HEK293 (cell line): ENCODE data around the gene SRPRB.

Experiments used
- CTCF ChIA-PET: fragments of 350-600 bp; formaldehyde crosslinking; extraction: SDS; loops from one replicate; lab custom pipeline; 2021; ENCODE audit warnings: antibody characterized with exemption; lab: Yijun Ruan, JAX
- POLR2A ChIA-PET: fragments of 300-600 bp; formaldehyde crosslinking; extraction: SDS; loops from one replicate; lab custom pipeline; 2020; ENCODE audit warnings: antibody characterized with exemption, inconsistent platforms; lab: Yijun Ruan, JAX
- H3K27ac ChIP-seq: fragments of 200-500 bp; sonication (Bioruptor generic); 2 replicates; pipeline ENCODE4 v1.5.1; 2014; ENCODE audit warnings: low read depth, low read length, control low read depth, inconsistent platforms; ENCODE audit errors: extremely low read depth
- H3K36me3 ChIP-seq, 2 experiments: fragments of 200-500 bp in 1 of 2; sonication (Bioruptor generic) in 1 of 2; 1 replicate in 1 of 2; 2 replicates in 1 of 2; pipeline ENCODE4 v1.5.1; 2014 to 2017; ENCODE audit warnings: inconsistent platforms in 2 of 2, low read length in 2 of 2; ENCODE audit not compliant: control insufficient read depth in 2 of 2, insufficient read depth in 1 of 2
- H3K4me1 ChIP-seq: fragments of 200-500 bp; sonication (Bioruptor generic); 2 replicates; pipeline ENCODE4 v1.5.1; 2014; ENCODE audit warnings: mild to moderate bottlenecking, low read length, inconsistent platforms; ENCODE audit not compliant: control insufficient read depth, insufficient read depth
- H3K4me3 ChIP-seq: 2 replicates; pipeline ENCODE4 v1.5.1; 2011; ENCODE audit warnings: low read depth, mild to moderate bottlenecking, control low read depth, low read length, moderate library complexity
- H3K9me3 ChIP-seq: fragments of 200-500 bp; sonication (Bioruptor generic); 2 replicates; pipeline ENCODE4 v1.5.1; 2014; ENCODE audit warnings: low read depth, low read length, inconsistent platforms; ENCODE audit not compliant: control insufficient read depth, insufficient read depth
- GLIS2 ChIP-seq: fragments of 450-650 bp; formaldehyde crosslinking; IDR thresholded peaks from 2 replicates; pipeline ENCODE4 v1.5.1; 2016; ENCODE audit warnings: missing biosample characterization, missing genetic modification characterization
- HOXC10 ChIP-seq: sonication (generic); formaldehyde crosslinking; IDR thresholded peaks from 2 replicates; pipeline ENCODE4 v1.8.1; 2023; ENCODE audit warnings: mild to moderate bottlenecking, missing genetic modification reagents
- INSM2 ChIP-seq: fragments of 450-650 bp; formaldehyde crosslinking; IDR thresholded peaks from 2 replicates; pipeline ENCODE4 v1.5.1; 2016; ENCODE audit warnings: missing biosample characterization, missing genetic modification characterization
- PBX3 ChIP-seq: sonication (generic); formaldehyde crosslinking; IDR thresholded peaks from 2 replicates; pipeline ENCODE4 v1.8.1; 2022; ENCODE audit warnings: mild to moderate bottlenecking, moderate library complexity, missing genetic modification reagents
- PRDM1 ChIP-seq: fragments of 450-650 bp; formaldehyde crosslinking; IDR thresholded peaks from 2 replicates; pipeline ENCODE4; 2016; ENCODE audit warnings: missing biosample characterization, missing genetic modification characterization
- TSHZ1 ChIP-seq: fragments of 450-650 bp; formaldehyde crosslinking; IDR thresholded peaks from 2 replicates; pipeline ENCODE4 v1.5.1; 2016; ENCODE audit warnings: missing biosample characterization, missing genetic modification characterization, borderline replicate concordance
- YY2 ChIP-seq: fragments of 450-650 bp; formaldehyde crosslinking; IDR thresholded peaks from 2 replicates; pipeline ENCODE4 v1.5.1; 2016; ENCODE audit warnings: missing biosample characterization, missing genetic modification characterization
- ZNF140 ChIP-seq: fragments of 450-650 bp; formaldehyde crosslinking; IDR thresholded peaks from 2 replicates; pipeline ENCODE4 v1.5.1; 2016; ENCODE audit warnings: missing biosample characterization, missing genetic modification characterization
- ZNF274 ChIP-seq, 2 experiments: fragments of 200-500 bp in 1 of 2; fragments of 450-650 bp in 1 of 2; sonication (Bioruptor generic) in 1 of 2; formaldehyde crosslinking in 1 of 2; IDR thresholded peaks; 2 replicates each; pipeline versions ENCODE4 v1.5.1 to v1.6.1; 2014 to 2016; ENCODE audit warnings: borderline replicate concordance in 1 of 2, inconsistent platforms in 1 of 2, low read length in 1 of 2, missing biosample characterization in 1 of 2, missing genetic modification characterization in 1 of 2
- ZNF37A ChIP-seq: fragments of 450-650 bp; IDR thresholded peaks from 2 replicates; pipeline ENCODE4 v1.5.1; 2018; ENCODE audit warnings: missing biosample characterization, missing genetic modification characterization
- ZNF394 ChIP-seq: fragments of 450-650 bp; formaldehyde crosslinking; IDR thresholded peaks from 2 replicates; pipeline ENCODE4 v1.5.1; 2016; ENCODE audit warnings: missing biosample characterization, missing genetic modification characterization, mild to moderate bottlenecking, moderate library complexity, borderline replicate concordance
- ZNF518A ChIP-seq: fragments of 450-650 bp; formaldehyde crosslinking; conservative IDR thresholded peaks from 2 replicates; pipeline ENCODE4 v1.5.1; 2016; ENCODE audit warnings: low read depth, missing biosample characterization, missing genetic modification characterization
- ZNF623 ChIP-seq: fragments of 450-650 bp; formaldehyde crosslinking; IDR thresholded peaks from 2 replicates; pipeline ENCODE4 v1.5.1; 2016; ENCODE audit warnings: missing biosample characterization, missing genetic modification characterization
- ZNF654 ChIP-seq: fragments of 450-650 bp; formaldehyde crosslinking; IDR thresholded peaks from 2 replicates; pipeline ENCODE4 v1.5.1; 2016; ENCODE audit warnings: low read depth, missing biosample characterization, missing genetic modification characterization
- ZNF658 ChIP-seq: fragments of 450-650 bp; formaldehyde crosslinking; IDR thresholded peaks from 2 replicates; pipeline ENCODE4; 2016; ENCODE audit warnings: missing biosample characterization, missing genetic modification characterization
- ZSCAN5A ChIP-seq: fragments of 450-650 bp; formaldehyde crosslinking; IDR thresholded peaks from 2 replicates; pipeline ENCODE4 v1.5.1; 2016; ENCODE audit warnings: missing biosample characterization, missing genetic modification characterization
- ZXDB ChIP-seq: fragments of 450-650 bp; formaldehyde crosslinking; IDR thresholded peaks from 2 replicates; pipeline ENCODE4 v1.5.1; 2016; ENCODE audit warnings: missing biosample characterization, missing genetic modification characterization

Gene SRPRB

GRCh38 chr3:133769536-133769935 lies 36.1 kb upstream of the SRPRB start:
- H3K27ac ChIP-seq: no peak overlapping the region
- no peaks in the 10 kb centered on the region for H3K4me1 ChIP-seq
- no peak overlapping the region for H3K4me3 ChIP-seq
- no peaks in the 10 kb centered on the region for H3K9me3 ChIP-seq
- TF ChIP-seq ZNF37A (tag by site-specific recombination) (no peak), PRDM1 (tag by site-specific recombination) (no peak), ZNF658 (tag by site-specific recombination) (no peak), YY2 (tag by site-specific recombination) (no peak), ZXDB (tag by site-specific recombination) (no peak)
- no peaks in the 10 kb centered on the region for H3K36me3 ChIP-seq
- CTCF ChIA-PET: no interaction called here
- POLR2A ChIA-PET: no interaction called here

- Histone ChIP-seq H3K27ac (no peak overlapping the region), H3K9me3 (no peaks in the 10 kb centered on the region), H3K36me3 (no peaks in the 10 kb centered on the region), H3K4me3 (no peak overlapping the region), H3K4me1 (no peaks in the 10 kb centered on the region)
- POLR2A ChIA-PET: no interaction called here
- CTCF ChIA-PET: no interaction called here
- TF ChIP-seq INSM2 (tag by site-specific recombination) (no peak), ZSCAN5A (tag by site-specific recombination) (no peak)
Measured at GRCh38 chr3:133773732-133774131, 31.9 kb upstream of the SRPRB start.

- ChIA-PET POLR2A (no interaction called here), CTCF (no interaction called here)
- TF ChIP-seq ZNF394 (no peak), GLIS2 (tag by site-specific recombination) (no peak), HOXC10 (CRISPR knock-in tag) (no peak), ZNF658 (tag by site-specific recombination) (no peak), PBX3 (CRISPR knock-in tag) (no peak), ZNF623 (tag by site-specific recombination) (no peak), ZNF140 (tag by site-specific recombination) (no peak), ZNF274 (IDR thresholded peaks at IDR 0.05; ENCODE audit: low read length) (no peak), ZNF274 (tag by site-specific recombination; IDR thresholded peaks at IDR 0.05; ENCODE audit: borderline replicate concordance) (no peak), TSHZ1 (tag by site-specific recombination) (no peak), ZNF518A (no peak), ZNF654 (tag by site-specific recombination) (no peak)
- no peak overlapping the region for H3K4me3 ChIP-seq
- H3K27ac ChIP-seq: no peak overlapping the region
- no peaks in the 10 kb centered on the region for H3K9me3 ChIP-seq
- H3K36me3 ChIP-seq: no peaks in the 10 kb centered on the region
- H3K4me1 ChIP-seq: no peaks in the 10 kb centered on the region
Measured at GRCh38 chr3:133775309-133775708, 30.3 kb upstream of the SRPRB start.
